Right ventricle myocardium superior (tissue), 1 donor: ENCODE measurements around the gene PRDX4. TPM values are rescaled to one million over a fixed set of nuclear protein-coding genes. Genes with fewer than 3 reads are reported as not detected.
"Not testable (repeated sequence)": the region's sequence is repeated elsewhere in the genome, so short reads cannot be mapped to it uniquely, and the experiment has no call there.

Experiments
- ATAC-seq: fragments of 200-7000 bp; cut with Tn5 transposase; one replicate; pipeline ENCODE4 v1.9.1; 2020; ENCODE audit warnings: mild to moderate bottlenecking; ENCODE audit not compliant: poor library complexity
- DNase-seq: peaks from one replicate; pipeline ENCODE4 v3.0.0-alpha.2; 2020
- intact Hi-C: fragments of 100-400 bp; cut with DNase I; formaldehyde crosslinking; loops from one replicate; pipeline ENCODE4 v1.11.2; 2022
- total RNA-seq: library from RNA; stranded (reverse); fragmentation: NEBNext Ultra II Directional; extraction: Animal tissue kit (Norgen Biotek cat#: 25700); gene quantifications from one replicate; pipeline ENCODE4 v1.2.1, GENCODE V29; 2021
- donor health status: DM: no; HTN: yes; CAD: no; lungs with severe emphysema.

Gene PRDX4
- total RNA-seq, 1 donor from 2014 or later: 44.9 TPM

- intact Hi-C loops: no loop called here
- ATAC-seq: no peak
- no peak for DNase-seq
Observed at GRCh38 chrX:23666282-23666681, 1.0 kb upstream of the PRDX4 start.

GRCh38 chrX:23668335-23668734, 1.0 kb downstream of the PRDX4 start:
- intact Hi-C loops: no loop called here

GRCh38 chrX:23670528-23670927, 3.2 kb downstream of the PRDX4 start:
- intact Hi-C loops: no loop called here
- ATAC-seq (no peak), DNase-seq (no peak)

More at GRCh38 chrX:23668335-23668734, 1.0 kb downstream of the PRDX4 start:
- DNase-seq: no peak
- ATAC-seq: no peak

GRCh38 chrX:23673108-23673507, 5.8 kb downstream of the PRDX4 start:
- intact Hi-C loops: no loop called here
- no peak for DNase-seq

GRCh38 chrX:23676486-23676885, 9.2 kb downstream of the PRDX4 start:
- DNase-seq, ATAC-seq, intact Hi-C loops: not testable (repeated sequence)

More at GRCh38 chrX:23673108-23673507, 5.8 kb downstream of the PRDX4 start:
- ATAC-seq: peak; percentile 71

GRCh38 chrX:23692166-23692565, 24.9 kb downstream of the PRDX4 start:
- intact Hi-C loops: loop anchor here (10.0 kb wide), 1 partner anchor 213 kb away; the partner anchor contains the start of genes APOO and CXorf58
- DNase-seq: no peak
- no peak for ATAC-seq

- peak; percentile 64 for ATAC-seq
Observed at GRCh38 chrX:23694606-23695005, 27.3 kb downstream of the PRDX4 start.

GRCh38 chrX:23699636-23700194, 32.4 kb downstream of the PRDX4 start:
- ATAC-seq: peak; percentile 31
- intact Hi-C loops: loop anchor here (10.0 kb wide), 1 partner anchor 205 kb away; the partner anchor contains the start of genes APOO and CXorf58
- peak; percentile 39 for DNase-seq

More at GRCh38 chrX:23694606-23695005, 27.3 kb downstream of the PRDX4 start:
- intact Hi-C loops: loop anchor here (10.0 kb wide), 1 partner anchor 210 kb away; the partner anchor contains the start of genes APOO and CXorf58
- DNase-seq: peak; percentile 54

GRCh38 chrX:23704673-23705206, 37.4 kb downstream of the PRDX4 start:
- ATAC-seq (no peak), DNase-seq (no peak)
- intact Hi-C loops: no loop called here

GRCh38 chrX:23705235-23705634, 37.9 kb downstream of the PRDX4 start:
- ATAC-seq: no peak
- intact Hi-C loops: no loop called here

GRCh38 chrX:23720117-23720677, 52.9 kb downstream of the PRDX4 start:
- intact Hi-C loops: no loop called here
- ATAC-seq: no peak

More at GRCh38 chrX:23705235-23705634, 37.9 kb downstream of the PRDX4 start:
- DNase-seq: no peak

GRCh38 chrX:23726191-23726590, 58.9 kb downstream of the PRDX4 start:
- intact Hi-C loops: no loop called here
- DNase-seq: no peak
- ATAC-seq: no peak

More at GRCh38 chrX:23720117-23720677, 52.9 kb downstream of the PRDX4 start:
- no peak for DNase-seq

GRCh38 chrX:23727206-23727605, 59.9 kb downstream of the PRDX4 start:
- DNase-seq: no peak

GRCh38 chrX:23729214-23729613, 61.9 kb downstream of the PRDX4 start:
- intact Hi-C loops: no loop called here
- no peak for ATAC-seq
- DNase-seq: no peak

More at GRCh38 chrX:23727206-23727605, 59.9 kb downstream of the PRDX4 start:
- intact Hi-C loops: no loop called here
- ATAC-seq: no peak

- intact Hi-C loops: no loop called here
- DNase-seq: no peak
- no peak for ATAC-seq
Observed at GRCh38 chrX:23731951-23732350, 64.7 kb downstream of the PRDX4 start.

GRCh38 chrX:23732704-23733103, 65.4 kb downstream of the PRDX4 start:
- intact Hi-C loops: no loop called here
- ATAC-seq: no peak
- DNase-seq: no peak
